ENCODE data around the gene ITPK1. TPM values are rescaled to one million over a fixed set of nuclear protein-coding genes. Genes with fewer than 3 reads are reported as not detected.
"Not testable (repeated sequence)": the region's sequence is repeated elsewhere in the genome, so short reads cannot be mapped to it uniquely, and the experiment has no call there.

The ITPK1 gene
- total RNA-seq, 4 donors from 2014 or later, result 64.8 to 235 (median 128) TPM

DNA sequence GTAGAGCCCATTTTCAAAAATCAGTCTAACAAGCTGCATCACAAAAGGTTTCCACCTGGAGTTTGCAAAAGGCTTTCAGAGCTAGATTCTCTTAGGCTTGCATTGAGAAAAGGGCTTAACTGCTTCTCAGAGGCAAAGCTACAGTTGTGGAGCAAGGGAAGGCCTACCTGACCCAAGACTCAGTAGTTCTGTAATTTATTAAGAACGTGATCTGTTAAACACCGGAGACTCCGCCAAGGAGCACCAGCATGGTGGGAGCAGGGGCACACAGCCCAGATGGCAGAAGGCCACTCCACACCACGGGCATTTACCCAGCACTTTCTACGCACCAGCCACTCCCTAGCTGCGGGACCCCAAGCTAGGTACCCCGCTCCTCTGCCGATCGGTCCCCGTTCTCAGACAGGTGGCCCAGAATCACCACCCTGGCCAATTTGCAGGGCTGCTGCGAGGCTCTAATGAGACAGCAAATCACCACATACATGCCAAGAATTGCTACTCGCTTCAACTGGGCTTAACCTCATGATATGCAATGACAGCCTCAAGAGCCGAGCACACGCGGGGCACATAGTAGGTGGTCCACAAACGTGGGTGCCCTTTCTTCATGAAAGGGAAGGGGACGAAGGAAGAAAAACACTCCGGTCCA, 1.5 kb downstream of the ITPK1 start:
- Histone ChIP-seq H3K36me3 (no peaks in the 10 kb centered on the region), H3K9me3 (no peaks in the 10 kb centered on the region), H3K4me1 (peaks cover 4 to 35% (median 28%) of the 10 kb centered on the region in 4 donors), H3K4me3 (peak overlapping the region; percentile 90 to 93 (median 92)), H3K27ac (peak overlapping the region; percentile 96 to 100 (median 99)), H3K27me3 (no peaks in the 10 kb centered on the region)
- in situ Hi-C loops (cut with MboI; ENCODE audit: low pct_ligation_motif_present in 1 of 4, low pct_unique_long_range_greater_than_20kb in 1 of 4, low sequenced_read_pairs in 3 of 4) (no loop called here), intact Hi-C loops (cut with DNase I; ENCODE audit: low total_unique reads) (loop anchor here (5.0 to 10.0 kb wide), 2 partner anchors 79 to 142 kb away; no protein-coding TSS in a partner anchor)
- no peak for DNase-seq
- WGBS, 2 donors (ENCODE audit: low coverage in 1 of 2), result 19 to 53% methylated on average over 5 to 14 of the region's 18 CpGs
- TF ChIP-seq POLR2A (IDR thresholded peaks at IDR 0.05) (no peak), POLR2AphosphoS5 (IDR thresholded peaks at IDR 0.05) (no peak), EP300 (IDR thresholded peaks at IDR 0.05; ENCODE audit: low read depth) (no peak), CTCF (IDR thresholded peaks at IDR 0.05) (no peak)

DNA sequence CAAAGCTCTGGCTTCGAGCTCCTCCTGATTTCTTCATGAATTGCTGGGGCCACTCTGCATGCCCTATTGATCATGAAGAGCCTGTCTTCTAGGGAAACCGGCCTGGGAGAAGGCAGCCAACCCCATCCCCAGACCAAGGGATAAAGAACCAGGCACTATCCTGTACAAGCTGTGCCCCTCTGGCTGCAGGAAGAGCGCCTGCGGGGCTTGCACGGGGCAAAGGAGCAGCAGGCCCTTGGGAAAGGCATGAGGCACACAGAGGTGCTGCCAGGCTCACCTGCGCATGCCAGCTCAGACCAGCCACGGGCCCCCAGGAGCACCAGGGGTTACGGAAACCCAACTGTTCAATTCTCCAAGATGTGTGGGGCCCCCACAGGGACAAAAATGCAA, 2.1 kb downstream of the ITPK1 start:
- Histone ChIP-seq H3K36me3 (no peaks in the 10 kb centered on the region), H3K27ac (peak overlapping the region; percentile 96 to 100 (median 99)), H3K9me3 (no peaks in the 10 kb centered on the region), H3K27me3 (no peaks in the 10 kb centered on the region), H3K4me3 (peak overlapping the region in 2 of 4 donors; percentile 92 to 93), H3K4me1 (peaks cover 4 to 37% (median 28%) of the 10 kb centered on the region in 4 donors)
- DNase-seq, result no peak
- intact Hi-C loops (cut with DNase I; ENCODE audit: low total_unique reads), result loop anchor here (5.0 to 10.0 kb wide), 2 partner anchors 79 to 141 kb away; no protein-coding TSS in a partner anchor
- in situ Hi-C loops (cut with MboI; ENCODE audit: low pct_ligation_motif_present in 1 of 4, low pct_unique_long_range_greater_than_20kb in 1 of 4, low sequenced_read_pairs in 3 of 4), result no loop called here
- TF ChIP-seq EP300 (IDR thresholded peaks at IDR 0.05; ENCODE audit: low read depth) (no peak), CTCF (IDR thresholded peaks at IDR 0.05) (no peak), POLR2A (IDR thresholded peaks at IDR 0.05) (no peak)
- WGBS, 2 donors (ENCODE audit: low coverage in 1 of 2), result 63% methylated on average over 8 of the region's 8 CpGs; no CpG with 5 or more reads in 1 of the 2 donors

DNA sequence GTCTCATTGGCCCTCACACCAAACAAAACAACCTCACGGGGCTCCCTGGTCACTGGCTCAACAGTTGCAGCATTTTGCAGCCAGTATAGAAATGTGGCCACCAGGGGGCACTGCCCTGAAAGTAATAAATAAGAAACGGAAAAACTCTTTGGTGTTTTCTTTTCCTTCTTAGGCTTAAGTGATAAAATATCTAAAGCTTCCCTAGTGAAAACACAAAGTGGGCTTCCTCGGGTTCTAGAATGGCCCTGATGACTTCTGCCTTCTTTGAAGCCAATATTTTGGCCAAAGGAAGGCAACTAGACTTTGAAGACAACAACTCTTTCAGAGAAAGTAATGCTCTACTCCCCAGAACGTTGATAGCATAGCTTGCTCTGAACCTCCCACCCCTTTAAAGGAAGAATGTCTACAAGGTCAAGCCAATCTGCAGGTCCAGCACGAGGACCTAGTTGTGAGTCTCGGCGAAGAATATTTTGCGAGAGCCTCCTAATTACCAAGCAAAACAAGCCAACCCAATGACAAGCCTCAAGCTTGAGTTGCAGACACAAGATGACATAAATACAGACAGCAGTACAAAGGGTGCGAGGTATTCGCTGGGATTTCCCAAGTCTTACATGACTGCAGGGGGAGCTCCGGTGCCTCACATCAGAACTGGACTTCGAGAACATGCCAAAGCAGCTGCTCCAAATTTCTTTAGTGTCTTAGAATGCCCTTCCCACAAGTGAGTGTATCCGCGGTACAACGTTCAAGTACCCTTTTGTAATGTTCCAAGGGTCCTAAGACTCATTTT, 2.6 kb downstream of the ITPK1 start:
- Histone ChIP-seq H3K36me3 (no peaks in the 10 kb centered on the region), H3K9me3 (no peaks in the 10 kb centered on the region), H3K27me3 (no peaks in the 10 kb centered on the region), H3K27ac (peak overlapping the region; percentile 96 to 100 (median 99)), H3K4me3 (peak overlapping the region in 2 of 4 donors; percentile 92 to 93), H3K4me1 (peaks cover 4 to 43% (median 28%) of the 10 kb centered on the region in 4 donors)
- WGBS, 2 donors (ENCODE audit: low coverage in 1 of 2), result 0 to 10% methylated on average over 1 to 15 of the region's 15 CpGs
- peak; percentile 90 for DNase-seq
- in situ Hi-C loops (cut with MboI; ENCODE audit: low pct_ligation_motif_present in 1 of 4, low pct_unique_long_range_greater_than_20kb in 1 of 4, low sequenced_read_pairs in 3 of 4), result no loop called here
- peak; percentile 78 to 86 (median 84) for TF ChIP-seq CTCF (IDR thresholded peaks at IDR 0.05)
- TF ChIP-seq POLR2A (IDR thresholded peaks at IDR 0.05), result no peak
- no peak for TF ChIP-seq EP300 (IDR thresholded peaks at IDR 0.05; ENCODE audit: low read depth)
- peak in 2 of 3 donors; percentile 17 to 23 for TF ChIP-seq POLR2AphosphoS5 (IDR thresholded peaks at IDR 0.05)
- intact Hi-C loops (cut with DNase I; ENCODE audit: low total_unique reads), result loop anchor here (5.0 to 10.0 kb wide), 2 partner anchors 78 to 141 kb away; no protein-coding TSS in a partner anchor

DNA sequence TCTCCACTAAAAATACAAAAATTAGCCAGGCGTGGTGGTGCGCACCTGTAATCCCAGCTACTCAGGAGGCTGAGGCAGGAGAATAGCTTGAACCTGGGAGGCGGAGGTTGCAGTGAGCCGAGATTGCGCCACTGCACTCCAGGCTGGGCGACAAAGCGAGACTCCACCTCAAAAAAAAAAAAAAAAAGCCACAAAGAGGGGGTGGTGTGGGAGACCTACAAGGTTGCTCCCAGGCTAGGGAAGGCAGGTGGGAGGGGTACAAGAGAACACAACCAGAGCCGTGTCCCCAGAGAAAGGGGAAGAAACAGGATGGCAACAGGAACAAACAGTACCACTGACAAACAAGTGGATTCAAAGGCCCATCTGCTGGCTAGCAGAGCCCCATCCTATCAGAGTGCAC, 4.2 kb downstream of the ITPK1 start:
- in situ Hi-C loops (cut with MboI; ENCODE audit: low pct_ligation_motif_present in 1 of 4, low pct_unique_long_range_greater_than_20kb in 1 of 4, low sequenced_read_pairs in 3 of 4); H3K27ac ChIP-seq: not testable (repeated sequence)
- H3K4me1 ChIP-seq, result peaks cover 16 to 54% (median 36%) of the 10 kb centered on the region in 4 donors

More for the DNA sequence above, 4.2 kb downstream of the ITPK1 start:
- not testable (repeated sequence) for H3K4me3 ChIP-seq, H3K36me3 ChIP-seq, H3K27me3 ChIP-seq, H3K9me3 ChIP-seq, DNase-seq
- WGBS, 2 donors (ENCODE audit: low coverage in 1 of 2), result 88 to 91% methylated on average over 4 to 8 of the region's 8 CpGs
- intact Hi-C loops (cut with DNase I; ENCODE audit: low total_unique reads), result loop anchor here (5.0 to 10.0 kb wide), 2 partner anchors 77 to 139 kb away; no protein-coding TSS in a partner anchor

Measured in transverse colon (tissue), 4 donors.